ENCODE measurements around the gene NIPSNAP3A. TPM values are rescaled to one million over a fixed set of nuclear protein-coding genes. Genes with fewer than 3 reads are reported as not detected.

Gene NIPSNAP3A
- total RNA-seq, 1 experiment from 2014 or later, result 6.9 TPM

DNA sequence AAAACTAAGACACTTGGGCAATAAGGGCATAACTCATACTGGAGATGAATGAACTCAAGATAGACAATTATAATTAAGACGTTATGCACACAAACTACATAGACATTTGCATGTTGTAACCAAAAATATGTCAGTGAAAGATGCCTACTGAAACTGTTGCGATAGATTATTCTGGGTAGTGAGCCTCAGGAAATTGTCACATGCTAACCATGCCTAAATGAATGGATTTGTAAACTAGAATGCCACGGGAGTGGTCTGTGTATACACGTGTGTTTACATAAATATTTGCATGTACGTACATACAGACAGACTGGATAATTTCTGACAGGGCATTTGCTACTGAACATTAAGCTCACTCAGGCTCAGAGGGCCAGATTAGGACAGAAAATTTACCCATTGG lies 17.7 kb downstream of the NIPSNAP3A start:
- intact Hi-C loops (cut with micrococcal nuclease), result no loop called here
- no peak overlapping the region for H3K4me3 ChIP-seq (replicated peaks in 1 of 2; ENCODE audit: low read depth in 1 of 2, low read length in 2 of 2)
- ChIA-PET CTCF (no interaction called here), RAD21 (ENCODE audit: low non-redundant PET in 1 of 2, low total read pairs in 2 of 2, uncharacterized antibody in 2 of 2, unreplicated experiment in 2 of 2) (no interaction called here), POLR2A (no interaction called here)
- H3K9me2 ChIP-seq (ENCODE audit: insufficient read depth), result no peaks in the 10 kb centered on the region; the same call in 1 of the 2 replicates
- no peaks in the 10 kb centered on the region for H3K36me3 ChIP-seq (ENCODE audit: control insufficient read depth in 1 of 2, insufficient read depth in 2 of 2, low read length in 2 of 2)
- H3K4me1 ChIP-seq (ENCODE audit: control insufficient read depth in 1 of 2, insufficient read depth in 2 of 2, low read length in 2 of 2), result no peaks in the 10 kb centered on the region
- H3K79me2 ChIP-seq (ENCODE audit: insufficient read depth, low read length), result no peaks in the 10 kb centered on the region
- no peak for DNase-seq (ENCODE audit: low read depth, low spot score)
- no peak overlapping the region for H3K27ac ChIP-seq (ENCODE audit: low read depth, low read length)
- H4K20me1 ChIP-seq (ENCODE audit: insufficient read depth), result no peaks in the 10 kb centered on the region
- no TSS peak for BruUV-seq (replicated peaks)
- no peak overlapping the region for H3K9ac ChIP-seq (ENCODE audit: low read length)
- no peak for TF ChIP-seq JUND (IDR thresholded peaks at IDR 0.05)
- no peak overlapping the region for H3K4me2 ChIP-seq (ENCODE audit: low read length)
- no peak for ATAC-seq
- H2AFZ ChIP-seq (ENCODE audit: low read depth, low read length, poor library complexity, severe bottlenecking), result no peak overlapping the region
- no peaks in the 10 kb centered on the region for H3K9me3 ChIP-seq (ENCODE audit: control insufficient read depth in 1 of 2, insufficient read depth in 1 of 2, low read depth in 1 of 2, low read length in 2 of 2)
- H3K27me3 ChIP-seq (ENCODE audit: insufficient read depth, low read length), result no peaks in the 10 kb centered on the region

DNA sequence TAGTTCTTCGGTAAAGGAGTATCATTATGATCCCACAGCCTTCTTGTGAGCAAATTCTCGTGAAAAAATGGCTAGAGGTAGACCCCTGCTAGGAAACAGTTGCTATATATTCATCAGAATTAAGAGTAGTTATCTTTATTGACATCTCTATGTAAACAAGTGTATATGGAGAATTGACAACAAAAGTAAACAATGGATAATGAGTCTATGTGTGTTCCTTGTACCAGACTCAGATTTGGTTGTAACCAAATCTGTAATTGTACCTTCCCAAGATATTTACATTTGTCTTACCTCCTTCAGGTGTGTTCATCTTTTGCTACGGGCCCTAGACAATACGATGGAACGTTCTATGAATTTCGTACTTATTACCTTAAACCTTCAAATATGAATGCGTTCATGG lies 18.5 kb downstream of the NIPSNAP3A start:
- no peak for TF ChIP-seq POLR2A (IDR thresholded peaks at IDR 0.05; ENCODE audit: borderline replicate concordance, extremely low read depth, insufficient read depth, insufficient read length)
- no peak for TF ChIP-seq ELF1 (IDR thresholded peaks at IDR 0.05; ENCODE audit: borderline replicate concordance, low read depth)
- TF ChIP-seq JUND (IDR thresholded peaks at IDR 0.05), result no peak
- TF ChIP-seq SIN3A (IDR thresholded peaks at IDR 0.05; ENCODE audit: low read depth), result no peak
- TF ChIP-seq ZBTB33 (IDR thresholded peaks at IDR 0.05; ENCODE audit: extremely low read depth, insufficient replicate concordance, low read length), result no peak
- no peak for TF ChIP-seq FOSL1 (IDR thresholded peaks at IDR 0.05; ENCODE audit: low read depth)
- TF ChIP-seq EZH2phosphoT487 (IDR thresholded peaks at IDR 0.05; ENCODE audit: borderline replicate concordance), result no peak
- TF ChIP-seq SRF (IDR thresholded peaks at IDR 0.05; ENCODE audit: low read depth), result no peak
- TF ChIP-seq MAX (IDR thresholded peaks at IDR 0.05), result no peak
- no peak for TF ChIP-seq EZH2 (IDR thresholded peaks at IDR 0.05)
- no peak for TF ChIP-seq TCF7L2 (IDR thresholded peaks at IDR 0.05; ENCODE audit: borderline replicate concordance, extremely low read depth, insufficient read depth, insufficient read length)
- TF ChIP-seq YY1 (IDR thresholded peaks at IDR 0.05; ENCODE audit: extremely low read depth, insufficient replicate concordance, low read depth, low read length), result no peak
- TF ChIP-seq ZFX (IDR thresholded peaks at IDR 0.05), result no peak
- TF ChIP-seq ZNF274 (IDR thresholded peaks at IDR 0.05; ENCODE audit: low read depth, low read length), result no peak
- no peak for TF ChIP-seq POLR2AphosphoS5 (IDR thresholded peaks at IDR 0.05; ENCODE audit: low read depth, low read length)
- Histone ChIP-seq H3K9ac (ENCODE audit: low read length) (no peak overlapping the region), H3K36me3 (ENCODE audit: control insufficient read depth in 1 of 2, insufficient read depth in 2 of 2, low read length in 2 of 2) (no peaks in the 10 kb centered on the region), H3K9me3 (ENCODE audit: control insufficient read depth in 1 of 2, insufficient read depth in 1 of 2, low read depth in 1 of 2, low read length in 2 of 2) (no peaks in the 10 kb centered on the region), H2AFZ (ENCODE audit: low read depth, low read length, poor library complexity, severe bottlenecking) (no peak overlapping the region), H3K79me2 (ENCODE audit: insufficient read depth, low read length) (no peaks in the 10 kb centered on the region), H3K4me3 (replicated peaks in 1 of 2; ENCODE audit: low read depth in 1 of 2, low read length in 2 of 2) (no peak overlapping the region), H4K20me1 (ENCODE audit: insufficient read depth) (no peaks in the 10 kb centered on the region), H3K27me3 (ENCODE audit: insufficient read depth, low read length) (no peaks in the 10 kb centered on the region), H3K9me2 (ENCODE audit: insufficient read depth) (no peaks in the 10 kb centered on the region; the same call in 1 of the 2 replicates), H3K4me2 (ENCODE audit: low read length) (no peak overlapping the region), H3K27ac (ENCODE audit: low read depth, low read length) (no peak overlapping the region), H3K4me1 (ENCODE audit: control insufficient read depth in 1 of 2, insufficient read depth in 2 of 2, low read length in 2 of 2) (no peaks in the 10 kb centered on the region)
- intact Hi-C loops (cut with micrococcal nuclease), result no loop called here
- no peak for DNase-seq (ENCODE audit: low read depth, low spot score)
- POLR2A ChIA-PET, result no interaction called here
- ATAC-seq, result no peak
- CTCF ChIA-PET, result no interaction called here
- RAD21 ChIA-PET (ENCODE audit: low non-redundant PET in 1 of 2, low total read pairs in 2 of 2, uncharacterized antibody in 2 of 2, unreplicated experiment in 2 of 2), result no interaction called here
- no TSS peak for BruUV-seq (replicated peaks)

All from HCT116 (cell line).